ENCODE data around the gene TMEM114.

Gene TMEM114

DNA sequence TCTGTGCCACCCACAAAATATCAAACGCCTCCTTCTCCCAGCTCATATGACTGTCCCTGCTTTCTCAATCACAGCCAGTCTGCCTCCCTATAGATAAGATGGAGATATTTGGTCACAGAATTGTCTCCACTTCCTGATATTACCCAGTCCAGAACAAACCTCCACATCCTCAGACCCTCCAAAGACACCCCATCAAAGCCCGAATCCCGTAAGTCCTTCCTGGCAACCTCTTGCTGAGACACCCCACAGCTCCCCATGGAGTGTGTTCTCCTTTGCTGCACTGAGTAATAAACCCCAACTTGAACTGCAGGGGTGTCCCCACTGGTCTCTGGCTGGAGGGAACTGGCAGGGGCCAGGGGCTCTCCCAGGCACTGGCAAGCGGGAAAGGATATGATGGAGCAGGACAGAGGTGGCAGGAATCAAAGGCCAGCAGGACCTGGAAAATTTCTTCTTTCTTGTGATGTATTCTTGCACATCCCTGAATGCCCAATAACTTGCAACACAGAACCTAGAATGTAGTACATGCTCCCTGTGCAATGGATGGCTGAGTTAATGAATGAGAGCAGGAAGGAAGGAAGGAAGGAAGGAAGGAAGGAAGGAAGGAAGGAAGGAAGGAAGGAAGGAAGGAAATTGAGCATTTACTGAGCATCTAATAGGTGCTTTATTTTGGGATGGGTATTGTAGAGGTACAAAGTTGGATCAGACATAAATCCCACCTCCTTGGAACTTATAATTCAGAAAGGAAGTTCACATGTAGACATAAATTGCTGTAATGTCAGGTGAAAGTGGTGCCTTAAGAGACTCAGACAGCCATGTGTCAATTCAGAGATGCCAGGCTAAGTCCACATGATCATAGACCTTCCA is 13.9 kb downstream of the TMEM114 start:
- no peak for DNase-seq (ENCODE audit: low read depth in 1 of 2, low spot score in 1 of 2)
- TF ChIP-seq, protein P1, sequence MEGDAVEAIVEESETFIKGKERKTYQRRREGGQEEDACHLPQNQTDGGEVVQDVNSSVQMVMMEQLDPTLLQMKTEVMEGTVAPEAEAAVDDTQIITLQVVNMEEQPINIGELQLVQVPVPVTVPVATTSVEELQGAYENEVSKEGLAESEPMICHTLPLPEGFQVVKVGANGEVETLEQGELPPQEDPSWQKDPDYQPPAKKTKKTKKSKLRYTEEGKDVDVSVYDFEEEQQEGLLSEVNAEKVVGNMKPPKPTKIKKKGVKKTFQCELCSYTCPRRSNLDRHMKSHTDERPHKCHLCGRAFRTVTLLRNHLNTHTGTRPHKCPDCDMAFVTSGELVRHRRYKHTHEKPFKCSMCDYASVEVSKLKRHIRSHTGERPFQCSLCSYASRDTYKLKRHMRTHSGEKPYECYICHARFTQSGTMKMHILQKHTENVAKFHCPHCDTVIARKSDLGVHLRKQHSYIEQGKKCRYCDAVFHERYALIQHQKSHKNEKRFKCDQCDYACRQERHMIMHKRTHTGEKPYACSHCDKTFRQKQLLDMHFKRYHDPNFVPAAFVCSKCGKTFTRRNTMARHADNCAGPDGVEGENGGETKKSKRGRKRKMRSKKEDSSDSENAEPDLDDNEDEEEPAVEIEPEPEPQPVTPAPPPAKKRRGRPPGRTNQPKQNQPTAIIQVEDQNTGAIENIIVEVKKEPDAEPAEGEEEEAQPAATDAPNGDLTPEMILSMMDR (IDR thresholded peaks at IDR 0.05; ENCODE audit: insufficient read depth, low read length) = no peak
- TF ChIP-seq SPI1 (IDR thresholded peaks at IDR 0.05; ENCODE audit: borderline replicate concordance, low read depth) (no peak), GABPA (IDR thresholded peaks at IDR 0.05; ENCODE audit: low read depth) (no peak), POLR2AphosphoS5 (IDR thresholded peaks at IDR 0.05; ENCODE audit: low read depth) (no peak)
- TF ChIP-seq, protein P2, sequence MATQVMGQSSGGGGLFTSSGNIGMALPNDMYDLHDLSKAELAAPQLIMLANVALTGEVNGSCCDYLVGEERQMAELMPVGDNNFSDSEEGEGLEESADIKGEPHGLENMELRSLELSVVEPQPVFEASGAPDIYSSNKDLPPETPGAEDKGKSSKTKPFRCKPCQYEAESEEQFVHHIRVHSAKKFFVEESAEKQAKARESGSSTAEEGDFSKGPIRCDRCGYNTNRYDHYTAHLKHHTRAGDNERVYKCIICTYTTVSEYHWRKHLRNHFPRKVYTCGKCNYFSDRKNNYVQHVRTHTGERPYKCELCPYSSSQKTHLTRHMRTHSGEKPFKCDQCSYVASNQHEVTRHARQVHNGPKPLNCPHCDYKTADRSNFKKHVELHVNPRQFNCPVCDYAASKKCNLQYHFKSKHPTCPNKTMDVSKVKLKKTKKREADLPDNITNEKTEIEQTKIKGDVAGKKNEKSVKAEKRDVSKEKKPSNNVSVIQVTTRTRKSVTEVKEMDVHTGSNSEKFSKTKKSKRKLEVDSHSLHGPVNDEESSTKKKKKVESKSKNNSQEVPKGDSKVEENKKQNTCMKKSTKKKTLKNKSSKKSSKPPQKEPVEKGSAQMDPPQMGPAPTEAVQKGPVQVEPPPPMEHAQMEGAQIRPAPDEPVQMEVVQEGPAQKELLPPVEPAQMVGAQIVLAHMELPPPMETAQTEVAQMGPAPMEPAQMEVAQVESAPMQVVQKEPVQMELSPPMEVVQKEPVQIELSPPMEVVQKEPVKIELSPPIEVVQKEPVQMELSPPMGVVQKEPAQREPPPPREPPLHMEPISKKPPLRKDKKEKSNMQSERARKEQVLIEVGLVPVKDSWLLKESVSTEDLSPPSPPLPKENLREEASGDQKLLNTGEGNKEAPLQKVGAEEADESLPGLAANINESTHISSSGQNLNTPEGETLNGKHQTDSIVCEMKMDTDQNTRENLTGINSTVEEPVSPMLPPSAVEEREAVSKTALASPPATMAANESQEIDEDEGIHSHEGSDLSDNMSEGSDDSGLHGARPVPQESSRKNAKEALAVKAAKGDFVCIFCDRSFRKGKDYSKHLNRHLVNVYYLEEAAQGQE (IDR thresholded peaks at IDR 0.05; ENCODE audit: insufficient replicate concordance, low read depth) = no peak
- Histone ChIP-seq H3K4me3 (replicated peaks; ENCODE audit: insufficient read depth, low read length) (no peak overlapping the region), H3K27ac (replicated peaks) (no peak overlapping the region), H3K27me3 (ENCODE audit: insufficient read depth, poor library complexity, severe bottlenecking) (no peaks in the 10 kb centered on the region)

DNA sequence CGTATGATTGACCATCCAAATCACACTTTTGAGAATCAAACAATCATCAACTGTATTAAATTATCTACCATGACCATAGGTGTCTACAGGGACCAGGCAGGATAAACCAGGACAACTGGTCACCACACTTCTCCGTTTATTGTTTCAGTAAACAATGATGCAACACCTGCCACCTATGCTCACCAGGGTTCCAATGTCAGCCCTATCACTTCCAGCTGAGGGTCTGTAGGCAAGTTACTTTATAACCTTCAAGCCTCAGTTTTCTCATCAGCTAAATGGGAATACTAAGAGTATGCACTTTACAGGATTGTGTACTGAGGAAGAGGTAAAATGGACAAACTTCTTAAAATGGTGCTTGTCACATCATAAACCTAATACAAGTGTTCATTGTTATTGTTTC is 14.9 kb downstream of the TMEM114 start:
- no peaks in the 10 kb centered on the region for H3K27me3 ChIP-seq (ENCODE audit: insufficient read depth, poor library complexity, severe bottlenecking)
- TF ChIP-seq, protein P2 (IDR thresholded peaks at IDR 0.05; ENCODE audit: insufficient replicate concordance, low read depth) = no peak
- TF ChIP-seq GABPA (IDR thresholded peaks at IDR 0.05; ENCODE audit: low read depth) = no peak
- TF ChIP-seq SPI1 (IDR thresholded peaks at IDR 0.05; ENCODE audit: borderline replicate concordance, low read depth) = no peak
- TF ChIP-seq, protein P1 (IDR thresholded peaks at IDR 0.05; ENCODE audit: insufficient read depth, low read length) = no peak
- TF ChIP-seq POLR2AphosphoS5 (IDR thresholded peaks at IDR 0.05; ENCODE audit: low read depth) = no peak
- no peak for DNase-seq (ENCODE audit: low read depth in 1 of 2, low spot score in 1 of 2)
- no peak overlapping the region for H3K27ac ChIP-seq (replicated peaks)
- no peak overlapping the region for H3K4me3 ChIP-seq (replicated peaks; ENCODE audit: insufficient read depth, low read length)

DNA sequence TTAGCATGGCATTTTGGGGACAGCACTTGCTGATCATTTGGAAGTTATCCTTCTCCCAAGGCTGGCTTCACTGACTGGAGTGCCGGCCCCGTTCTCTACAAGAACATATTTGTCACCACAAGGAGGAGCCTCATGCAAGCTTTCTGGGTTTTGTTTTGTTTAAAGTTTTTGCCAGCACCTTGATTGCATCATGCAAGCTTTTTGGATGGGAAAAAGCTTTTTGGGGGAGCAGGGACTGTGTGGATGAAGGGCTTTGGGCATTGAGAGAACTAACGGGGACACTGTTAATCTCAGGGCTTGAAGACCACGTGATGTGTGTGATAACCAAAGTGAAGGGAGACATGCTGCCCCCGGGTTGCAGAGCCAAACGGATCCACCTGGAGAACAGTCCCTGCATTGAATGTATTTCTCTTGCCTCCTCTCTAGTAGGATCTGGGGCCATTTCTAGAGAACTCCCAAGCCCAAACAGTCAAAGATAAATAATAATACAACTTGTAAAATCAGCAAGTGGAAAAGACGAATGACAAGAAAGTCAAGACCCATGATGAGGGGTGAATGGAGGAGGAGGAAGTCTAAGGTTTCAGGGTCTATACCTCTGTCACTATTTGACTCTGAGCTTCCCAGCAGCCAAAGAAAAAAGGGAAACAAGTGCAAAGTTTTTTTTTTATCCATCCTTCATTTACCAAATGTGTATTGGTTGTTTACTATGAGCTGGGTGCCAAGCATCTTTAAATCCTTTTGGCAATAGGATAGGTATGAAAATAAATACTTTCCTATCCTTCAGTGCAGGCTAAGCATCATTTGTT is 17.2 kb downstream of the TMEM114 start:
- TF ChIP-seq, protein P1 (IDR thresholded peaks at IDR 0.05; ENCODE audit: insufficient read depth, low read length) = peak; percentile 11
- TF ChIP-seq, protein P2 (IDR thresholded peaks at IDR 0.05; ENCODE audit: insufficient replicate concordance, low read depth) = no peak
- DNase-seq (ENCODE audit: low read depth in 1 of 2, low spot score in 1 of 2) = peak in 1 of 2 experiments; percentile 16
- no peaks in the 10 kb centered on the region for H3K27me3 ChIP-seq (ENCODE audit: insufficient read depth, poor library complexity, severe bottlenecking)
- no peak overlapping the region for H3K4me3 ChIP-seq (replicated peaks; ENCODE audit: insufficient read depth, low read length)
- H3K27ac ChIP-seq (replicated peaks) = no peak overlapping the region
